Stimulated activated CD4-positive, alpha-beta T cell treated with anti-CD3 and anti-CD28 coated beads, Interleukin-15, amount 100 ng/mL, for 48 hours (primary cell): ENCODE results near the gene TMEM267.
"Not testable (repeated sequence)": the region's sequence is repeated elsewhere in the genome, so short reads cannot be mapped to it uniquely, and the experiment has no call there.

Experiments used
- DNase-seq, 2 donors: peaks; one replicate each; pipeline ENCODE4 v3.0.0-alpha.2; 2020; ENCODE audit warnings: low read depth in 2 of 2

TMEM267 gene

GRCh38 chr5:43409809-43410271 is 73.8 kb downstream of the TMEM267 start:
- no peak for DNase-seq

DNA sequence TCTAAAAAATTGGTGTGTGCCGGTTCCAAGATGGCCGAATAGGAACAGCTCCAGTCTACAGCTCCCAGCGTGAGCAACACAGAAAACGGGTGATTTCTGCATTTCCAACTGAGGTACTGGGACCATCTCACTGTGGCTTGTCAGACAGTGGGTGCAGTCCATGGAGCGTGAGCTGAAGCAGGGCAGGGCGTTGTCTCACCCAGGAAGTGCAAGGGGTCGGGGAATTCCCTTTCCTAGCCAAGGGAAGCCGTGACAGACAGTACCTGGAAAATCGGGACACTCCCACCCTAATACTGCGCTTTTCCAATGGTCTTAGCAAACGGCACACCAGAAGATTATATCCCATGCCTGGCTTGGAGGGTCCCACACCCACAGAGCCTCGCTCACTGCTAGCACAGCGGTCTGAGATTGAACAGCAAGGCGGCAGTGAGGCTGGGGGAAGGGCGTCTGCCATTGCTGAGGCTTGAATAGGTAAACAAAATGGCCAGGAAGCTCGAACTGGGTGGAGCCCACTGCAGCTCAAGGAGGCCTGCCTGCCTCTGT is 81.1 kb downstream of the TMEM267 start:
- DNase-seq: not testable (repeated sequence)

DNA sequence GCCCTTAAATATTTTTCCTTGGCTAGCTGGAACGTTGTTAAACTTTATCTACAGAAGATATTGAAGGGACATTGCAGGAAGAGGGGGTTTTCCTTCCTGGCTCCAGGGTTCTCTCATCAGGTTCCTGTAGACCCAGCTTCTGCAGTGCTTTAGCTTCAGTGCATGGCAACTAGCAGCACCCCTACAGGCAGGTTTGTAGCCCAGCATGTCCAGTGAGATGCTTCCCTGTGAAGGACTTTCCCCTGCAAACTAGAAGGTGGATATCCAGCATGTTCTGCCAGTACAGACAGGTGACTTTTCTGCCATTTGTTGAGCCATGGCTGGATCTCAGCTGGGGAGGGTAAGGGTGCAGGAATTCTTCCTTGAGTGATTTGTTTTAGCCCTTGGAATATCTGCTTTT is 81.8 kb downstream of the TMEM267 start:
- DNase-seq: no peak

- DNase-seq: no peak
Measured at GRCh38 chr5:43400082-43400481, 83.6 kb downstream of the TMEM267 start.

- DNase-seq: peak; percentile 28 to 59
Measured at GRCh38 chr5:43396762-43397304, 86.8 kb downstream of the TMEM267 start.
